Sigmoid colon (tissue), 4 donors: ENCODE results near the gene GSE1.

Source experiments
- EP300 ChIP-seq, 4 donors: sonication (generic); formaldehyde crosslinking; IDR thresholded peaks; one replicate each; pipeline ENCODE4 v1.6.1; 2017; ENCODE audit warnings: antibody characterized with exemption in 4 of 4
- POLR2AphosphoS5 ChIP-seq, 4 donors: sonication (generic); formaldehyde crosslinking; IDR thresholded peaks; one replicate each; pipeline ENCODE4 v1.6.1; 2017; ENCODE audit warnings: antibody characterized with exemption in 4 of 4
- TF ChIP-seq, protein P1 (sequence below), 4 experiments: fragments of 450-650 bp in 3 of 4; fragments of 200-600 bp in 1 of 4; IDR thresholded peaks; one replicate each; pipeline ENCODE4 v1.5.1; 2016 to 2019; ENCODE audit warnings: antibody characterized with exemption in 4 of 4, mild to moderate bottlenecking in 3 of 4, moderate library complexity in 2 of 4

DNA sequence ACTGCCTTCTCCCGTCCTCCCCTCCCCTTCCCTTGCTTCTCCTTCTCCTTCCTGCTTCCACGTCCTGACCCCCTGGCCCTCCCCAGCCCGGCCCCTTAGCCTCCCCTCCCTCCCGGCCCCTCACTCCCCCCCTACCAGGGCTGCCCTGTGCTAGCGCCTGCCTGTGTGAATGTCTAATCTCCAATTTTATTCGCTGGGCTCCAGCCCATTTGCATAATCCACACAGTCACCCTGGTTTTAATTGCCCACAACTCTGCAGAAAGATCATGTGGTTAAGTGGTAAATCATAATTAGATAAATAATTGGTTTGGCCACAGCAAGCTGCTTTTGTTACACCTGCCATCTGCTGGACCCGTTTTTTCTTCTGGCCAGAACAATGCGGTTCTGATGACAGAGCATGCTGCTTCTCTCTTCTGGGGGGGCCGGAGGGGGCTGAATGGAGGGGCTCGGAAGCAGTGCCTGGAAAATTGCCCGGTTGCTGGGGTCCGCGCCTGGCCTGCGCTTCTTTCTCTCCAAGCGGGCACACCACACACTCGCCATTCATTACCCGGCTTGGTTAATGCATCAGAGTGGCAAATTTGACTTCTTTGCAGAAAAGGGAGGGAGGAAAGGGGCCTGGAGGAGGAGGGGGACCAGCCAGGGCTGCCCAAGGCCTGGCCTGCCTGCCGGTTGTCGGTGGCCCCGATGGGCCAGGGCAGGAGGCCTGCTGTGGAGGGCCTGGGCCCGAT lies 19.5 kb upstream of the GSE1 start:
- TF ChIP-seq EP300 (IDR thresholded peaks at IDR 0.05), result no peak
- TF ChIP-seq, protein P1, sequence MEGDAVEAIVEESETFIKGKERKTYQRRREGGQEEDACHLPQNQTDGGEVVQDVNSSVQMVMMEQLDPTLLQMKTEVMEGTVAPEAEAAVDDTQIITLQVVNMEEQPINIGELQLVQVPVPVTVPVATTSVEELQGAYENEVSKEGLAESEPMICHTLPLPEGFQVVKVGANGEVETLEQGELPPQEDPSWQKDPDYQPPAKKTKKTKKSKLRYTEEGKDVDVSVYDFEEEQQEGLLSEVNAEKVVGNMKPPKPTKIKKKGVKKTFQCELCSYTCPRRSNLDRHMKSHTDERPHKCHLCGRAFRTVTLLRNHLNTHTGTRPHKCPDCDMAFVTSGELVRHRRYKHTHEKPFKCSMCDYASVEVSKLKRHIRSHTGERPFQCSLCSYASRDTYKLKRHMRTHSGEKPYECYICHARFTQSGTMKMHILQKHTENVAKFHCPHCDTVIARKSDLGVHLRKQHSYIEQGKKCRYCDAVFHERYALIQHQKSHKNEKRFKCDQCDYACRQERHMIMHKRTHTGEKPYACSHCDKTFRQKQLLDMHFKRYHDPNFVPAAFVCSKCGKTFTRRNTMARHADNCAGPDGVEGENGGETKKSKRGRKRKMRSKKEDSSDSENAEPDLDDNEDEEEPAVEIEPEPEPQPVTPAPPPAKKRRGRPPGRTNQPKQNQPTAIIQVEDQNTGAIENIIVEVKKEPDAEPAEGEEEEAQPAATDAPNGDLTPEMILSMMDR (IDR thresholded peaks at IDR 0.05), result no peak
- no peak for TF ChIP-seq POLR2AphosphoS5 (IDR thresholded peaks at IDR 0.05)
